ENCODE data around the gene FRMPD1.

The FRMPD1 gene

GRCh38 chr9:37636511-37637448 is 14.0 kb upstream of the FRMPD1 start:
- no peak for DNase-seq (ENCODE audit: low spot score)

GRCh38 chr9:37639109-37639762 is 11.5 kb upstream of the FRMPD1 start:
- DNase-seq (ENCODE audit: low spot score) = no peak

GRCh38 chr9:37639841-37640240 is 10.9 kb upstream of the FRMPD1 start:
- DNase-seq (ENCODE audit: low spot score) = no peak

GRCh38 chr9:37640246-37640645 is 10.5 kb upstream of the FRMPD1 start:
- no peak for DNase-seq (ENCODE audit: low spot score)

- DNase-seq (ENCODE audit: low spot score) = no peak
These were observed 9.4 kb upstream of the FRMPD1 start for GRCh38 chr9:37641331-37641730.

GRCh38 chr9:37643214-37643613 is 7.5 kb upstream of the FRMPD1 start:
- no peak for DNase-seq (ENCODE audit: low spot score)

- no peak for DNase-seq (ENCODE audit: low spot score)
These were observed 4.7 kb upstream of the FRMPD1 start for GRCh38 chr9:37645903-37646506.

- no peak for DNase-seq (ENCODE audit: low spot score)
These were observed 368 bp upstream of the FRMPD1 start for GRCh38 chr9:37650299-37650872.

- DNase-seq (ENCODE audit: low spot score) = no peak
These were observed 1.5 kb downstream of the FRMPD1 start for GRCh38 chr9:37652261-37652660.

GRCh38 chr9:37653385-37653784 is 2.6 kb downstream of the FRMPD1 start:
- no peak for DNase-seq (ENCODE audit: low spot score)

- no peak for DNase-seq (ENCODE audit: low spot score)
These were observed 6.2 kb downstream of the FRMPD1 start for GRCh38 chr9:37656936-37657335.

GRCh38 chr9:37660691-37661090 is 9.9 kb downstream of the FRMPD1 start:
- no peak for DNase-seq (ENCODE audit: low spot score)

GRCh38 chr9:37663926-37664325 is 13.2 kb downstream of the FRMPD1 start:
- no peak for DNase-seq (ENCODE audit: low spot score)

- peak; percentile 75 for DNase-seq (ENCODE audit: low spot score)
These were observed 17.0 kb downstream of the FRMPD1 start for GRCh38 chr9:37667706-37668105.

GRCh38 chr9:37668116-37668601 is 17.4 kb downstream of the FRMPD1 start:
- DNase-seq (ENCODE audit: low spot score) = peak; percentile 67

GRCh38 chr9:37669232-37669631 is 18.5 kb downstream of the FRMPD1 start:
- no peak for DNase-seq (ENCODE audit: low spot score)

- no peak for DNase-seq (ENCODE audit: low spot score)
These were observed 24.9 kb downstream of the FRMPD1 start for GRCh38 chr9:37675661-37676060.

GRCh38 chr9:37676411-37676830 is 25.7 kb downstream of the FRMPD1 start:
- peak; percentile 87 for DNase-seq (ENCODE audit: low spot score)

GRCh38 chr9:37677435-37677834 is 26.7 kb downstream of the FRMPD1 start:
- DNase-seq (ENCODE audit: low spot score) = no peak

- no peak for DNase-seq (ENCODE audit: low spot score)
These were observed 28.1 kb downstream of the FRMPD1 start for GRCh38 chr9:37678789-37679273.

- peak; percentile 81 for DNase-seq (ENCODE audit: low spot score)
These were observed 29.1 kb downstream of the FRMPD1 start for GRCh38 chr9:37679649-37680402.

Measured in D341Med (cell line).